Activated CD8-positive, alpha-beta memory T cell treated with anti-CD3 and anti-CD28 coated beads, Interleukin-2, amount 50 U/mL, for 24 hours (primary cell): ENCODE data around the gene DNAAF8.

Experiments used
- DNase-seq: peaks from one replicate; pipeline ENCODE4 v3.0.0-alpha.2; 2020; ENCODE audit errors: extremely low read depth

DNAAF8 gene

DNA sequence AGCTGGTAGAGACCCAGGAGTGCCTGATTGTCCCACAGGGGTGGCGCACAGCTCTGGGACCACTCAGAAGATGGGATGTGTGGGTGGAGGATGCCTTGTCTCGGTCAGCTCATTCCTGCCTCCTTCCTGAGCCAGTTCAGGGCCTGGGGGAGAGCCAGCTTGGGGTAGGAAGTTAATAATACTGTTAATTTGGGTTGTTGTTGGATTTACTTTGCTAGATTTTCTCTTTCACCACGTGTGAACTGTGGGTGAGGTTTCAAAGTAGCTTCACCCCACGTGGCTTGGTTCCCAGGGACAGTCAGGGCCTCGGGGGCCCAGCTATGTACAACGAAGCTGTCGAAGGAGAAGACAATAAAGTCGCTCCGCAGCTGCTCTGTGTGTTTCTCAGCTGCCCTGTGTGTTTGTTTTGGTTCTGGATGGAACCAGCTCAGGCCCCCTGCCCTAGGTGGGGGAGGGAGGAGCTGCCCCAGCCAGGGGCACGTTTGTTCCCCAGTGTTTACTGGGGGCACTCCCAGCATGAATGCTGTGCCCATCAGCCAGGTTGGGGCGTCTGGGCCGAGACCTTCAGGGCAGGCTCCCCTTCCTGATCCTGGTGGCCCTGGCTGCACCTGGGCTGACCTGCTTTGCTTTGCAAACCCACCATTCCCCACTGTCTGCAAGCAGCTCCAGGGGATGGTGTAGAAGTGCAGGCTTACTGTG, 38.7 kb upstream of the DNAAF8 start:
- DNase-seq: no peak

DNA sequence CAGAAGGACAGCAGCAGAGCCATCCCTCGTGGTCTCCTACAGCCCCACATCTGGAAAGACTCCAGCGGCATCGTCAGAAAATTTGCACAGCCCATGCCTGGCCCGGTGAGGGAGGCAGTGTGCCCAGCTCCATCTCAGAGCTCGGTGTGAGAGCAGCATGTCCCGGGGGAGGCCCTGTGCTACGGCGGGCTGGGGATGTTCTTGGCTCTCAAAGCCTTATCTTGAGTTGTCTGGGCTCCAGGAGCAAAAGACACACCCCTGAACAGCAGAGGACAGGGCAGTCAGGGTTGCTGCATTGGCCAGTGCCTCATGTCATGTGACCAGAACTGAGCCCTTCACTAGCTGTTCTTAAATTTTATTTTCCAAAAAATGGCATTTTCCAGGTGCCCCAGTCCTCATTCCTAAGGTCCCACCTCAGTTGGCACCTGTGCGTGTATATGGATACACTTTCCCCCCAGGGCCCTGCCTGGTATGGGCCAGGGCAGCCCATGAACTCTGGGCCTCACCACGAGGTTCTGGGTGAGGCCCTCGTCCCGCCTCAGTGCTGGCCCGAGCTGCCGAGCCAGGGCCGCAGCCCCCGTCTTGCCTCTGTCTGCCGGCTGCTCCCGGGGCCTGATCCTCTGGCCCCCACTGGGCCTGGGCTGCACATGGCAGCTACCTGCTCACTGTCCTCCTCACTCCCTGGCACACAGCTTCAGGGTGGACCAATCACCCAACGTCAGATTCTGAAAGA, 38.0 kb upstream of the DNAAF8 start:
- no peak for DNase-seq

DNA sequence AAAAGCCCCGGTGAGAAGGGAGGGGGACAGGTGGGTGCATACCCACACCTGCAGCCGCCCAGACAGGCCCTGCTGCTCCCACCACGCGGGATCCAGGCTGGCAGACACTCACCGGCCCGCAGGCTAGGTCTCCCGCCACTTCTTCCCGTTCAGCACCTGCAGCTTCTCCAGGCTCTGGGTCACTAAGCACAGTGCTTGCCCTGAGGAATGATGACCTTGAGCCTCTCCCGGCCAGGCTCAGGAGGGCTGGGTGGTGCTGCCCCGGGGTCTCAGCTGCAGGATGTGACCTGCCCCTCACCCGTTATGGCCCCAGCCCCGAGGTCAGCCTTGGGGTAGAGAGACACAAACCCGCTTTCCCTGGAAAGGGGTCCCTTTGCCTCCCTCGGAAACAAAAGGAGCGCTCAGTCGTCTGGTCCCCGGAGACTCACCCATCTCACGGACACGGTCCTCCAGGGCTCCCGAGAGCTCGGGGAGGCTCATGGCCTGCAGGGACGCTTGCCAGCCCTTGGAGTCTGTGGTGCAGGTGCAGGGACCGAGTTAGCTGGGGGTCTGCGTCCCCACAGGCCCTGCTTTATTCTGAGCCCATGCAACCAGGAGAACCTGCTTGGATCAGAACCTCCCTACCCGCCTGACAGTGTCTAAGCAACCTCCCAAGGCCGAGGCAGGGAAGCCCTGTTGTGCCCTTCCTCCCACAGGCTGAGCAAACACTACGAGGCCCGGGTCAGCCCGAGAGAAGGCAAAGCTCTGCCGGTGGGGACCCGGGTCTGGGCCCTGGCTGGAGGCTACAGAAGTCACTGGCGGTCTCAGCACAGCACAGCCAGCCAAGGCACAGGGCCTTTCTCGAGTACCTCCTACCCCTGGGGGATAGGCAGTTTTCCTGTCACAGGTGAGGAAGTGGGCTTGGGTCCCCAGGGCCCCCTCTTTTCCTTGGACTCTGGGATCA, 37.2 kb upstream of the DNAAF8 start:
- no peak for DNase-seq

DNA sequence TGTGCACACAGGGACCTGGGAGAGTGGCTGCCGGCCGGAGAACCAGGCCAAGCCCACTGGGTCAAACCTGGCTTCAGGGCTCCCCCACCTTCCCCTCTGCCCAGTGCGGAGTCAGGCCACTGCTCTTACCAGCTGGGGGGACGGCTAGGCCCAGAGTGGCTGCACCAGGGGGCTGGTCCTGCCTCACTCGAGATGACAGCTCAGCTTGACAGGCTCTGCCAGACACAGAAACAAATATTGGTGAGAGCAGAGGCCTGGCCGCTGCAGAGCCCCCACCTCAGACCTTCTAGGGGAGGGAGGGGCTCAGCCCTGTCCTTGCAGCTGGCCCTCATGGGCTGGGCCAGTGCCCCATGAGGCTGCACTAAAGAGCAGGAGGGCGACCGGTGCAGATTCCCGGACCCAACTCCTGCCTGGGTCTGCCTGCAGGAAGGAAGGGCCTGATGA, 36.5 kb upstream of the DNAAF8 start:
- no peak for DNase-seq

DNA sequence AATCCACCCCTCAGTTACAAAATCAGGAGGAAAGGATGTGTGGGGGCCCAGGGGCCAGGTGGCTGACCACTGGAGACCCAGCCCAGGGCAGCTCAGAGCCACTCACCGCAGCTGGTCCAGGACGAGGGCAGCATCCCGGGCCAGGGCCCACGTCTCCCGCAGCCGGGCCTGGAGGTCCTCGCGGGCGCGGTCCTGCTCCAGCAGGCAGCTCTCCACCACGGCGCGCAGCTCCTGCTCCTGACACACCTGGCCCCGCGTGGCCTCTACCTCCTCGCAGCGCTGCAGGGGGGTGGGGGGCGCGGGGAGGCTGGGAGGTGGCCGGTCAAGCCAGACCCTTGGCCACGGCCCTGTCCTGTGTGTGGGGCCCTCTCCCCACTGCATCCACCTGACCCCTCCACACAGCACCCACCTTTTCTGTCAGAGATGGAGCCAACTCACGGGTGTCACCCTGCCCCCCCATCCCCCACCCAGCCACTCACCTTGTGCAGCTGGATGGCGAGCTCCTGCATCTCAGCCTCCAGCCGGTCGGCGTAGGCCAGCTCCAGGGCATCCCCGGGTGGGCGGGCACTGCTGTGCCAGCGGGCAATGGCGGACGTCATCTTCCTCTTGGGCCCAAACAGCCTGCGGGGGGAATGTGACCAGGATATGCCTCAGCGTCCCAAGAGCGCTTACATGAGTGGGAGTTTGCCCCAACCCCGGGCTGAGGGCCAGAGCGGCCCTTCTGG, 35.9 kb upstream of the DNAAF8 start:
- no peak for DNase-seq

DNA sequence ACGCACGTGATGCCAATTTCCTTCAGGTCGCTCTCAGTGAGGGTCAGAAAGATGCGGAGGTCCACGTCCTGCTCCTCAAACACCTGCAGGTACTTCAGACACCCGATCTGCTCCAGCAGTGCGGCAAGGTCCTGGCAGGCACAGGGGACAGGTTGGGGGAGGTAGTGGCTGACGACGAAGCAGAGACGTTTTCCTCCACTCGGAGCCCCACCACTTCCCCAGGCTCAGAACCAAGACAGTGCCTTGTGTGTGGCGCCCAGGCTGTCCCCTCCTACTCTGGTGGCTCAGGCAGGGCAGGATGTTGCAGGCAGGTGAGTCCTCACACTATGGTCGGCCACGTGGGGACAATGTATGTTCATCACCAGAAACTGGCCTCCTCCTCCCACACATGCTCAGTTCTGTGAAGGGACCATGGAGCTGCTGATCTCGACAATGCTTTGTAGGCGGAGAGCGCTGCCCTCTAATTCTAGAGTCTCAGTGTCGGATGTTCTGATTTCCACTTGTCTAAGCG, 35.2 kb upstream of the DNAAF8 start:
- no peak for DNase-seq

DNA sequence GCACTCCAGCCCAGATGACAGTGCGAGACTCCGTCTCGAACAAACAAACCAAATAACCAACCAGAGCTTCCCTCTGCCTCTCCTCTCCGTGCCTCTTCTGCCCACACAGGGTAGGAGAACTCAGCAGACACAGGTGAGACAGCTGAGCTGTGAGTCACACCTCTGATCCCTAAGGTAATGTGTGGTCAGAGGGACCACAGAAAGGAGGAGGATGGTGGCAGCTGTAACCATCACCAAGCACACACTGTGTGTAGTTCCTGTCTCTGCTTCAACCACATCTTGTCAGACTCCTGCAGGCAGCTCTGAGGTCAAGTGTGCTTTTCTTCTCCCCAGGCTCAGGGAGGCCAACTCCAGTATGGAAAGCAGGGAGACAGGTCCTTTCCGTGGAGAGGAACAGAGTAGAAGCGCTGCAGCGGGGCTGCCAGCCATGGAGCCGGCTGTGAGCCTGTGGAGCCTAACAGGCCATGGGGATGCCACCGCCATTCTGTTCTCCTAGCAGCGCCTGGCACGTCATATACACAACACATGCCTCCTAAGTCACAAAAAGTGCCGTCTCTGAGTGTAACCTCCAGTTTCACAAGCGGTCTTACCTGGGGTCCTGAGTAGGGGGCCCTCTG, 33.8 kb upstream of the DNAAF8 start:
- DNase-seq: no peak

DNA sequence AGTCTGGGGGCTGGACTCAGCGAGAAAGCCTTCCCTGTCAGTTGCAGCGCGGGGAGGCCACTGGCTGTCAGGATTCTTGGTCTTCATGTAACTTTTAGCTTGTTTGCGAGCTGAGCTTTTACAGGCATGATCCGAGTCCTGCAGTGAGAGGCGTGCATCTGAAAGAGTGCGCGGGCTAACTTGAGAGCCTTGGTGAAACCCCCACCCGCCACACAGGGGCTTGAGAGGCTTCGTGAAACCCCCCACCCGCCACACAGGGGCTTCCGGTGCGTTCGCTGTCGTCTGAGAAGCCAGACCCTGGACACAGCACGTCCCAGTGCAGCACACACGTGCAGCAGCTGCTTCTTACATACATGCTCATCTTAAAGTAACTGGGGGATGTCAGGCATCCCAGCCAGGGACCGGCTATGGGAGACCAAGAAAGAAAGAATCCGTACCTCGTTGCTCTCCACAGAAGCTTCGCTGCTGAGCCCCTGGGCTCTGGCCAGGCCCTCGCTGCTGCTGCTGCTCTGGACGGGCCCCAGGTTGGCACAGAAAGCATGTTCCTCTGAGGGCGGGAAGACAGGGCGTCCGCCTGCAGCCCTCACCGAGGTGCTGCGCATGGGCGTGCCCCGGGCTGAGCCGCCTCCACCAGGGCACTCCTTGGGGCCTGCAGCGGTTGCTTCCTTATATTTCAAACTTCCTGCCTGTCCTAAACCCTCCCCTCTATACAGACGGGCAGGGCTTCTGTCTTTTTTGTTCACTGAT, 33.2 kb upstream of the DNAAF8 start:
- DNase-seq: no peak

DNA sequence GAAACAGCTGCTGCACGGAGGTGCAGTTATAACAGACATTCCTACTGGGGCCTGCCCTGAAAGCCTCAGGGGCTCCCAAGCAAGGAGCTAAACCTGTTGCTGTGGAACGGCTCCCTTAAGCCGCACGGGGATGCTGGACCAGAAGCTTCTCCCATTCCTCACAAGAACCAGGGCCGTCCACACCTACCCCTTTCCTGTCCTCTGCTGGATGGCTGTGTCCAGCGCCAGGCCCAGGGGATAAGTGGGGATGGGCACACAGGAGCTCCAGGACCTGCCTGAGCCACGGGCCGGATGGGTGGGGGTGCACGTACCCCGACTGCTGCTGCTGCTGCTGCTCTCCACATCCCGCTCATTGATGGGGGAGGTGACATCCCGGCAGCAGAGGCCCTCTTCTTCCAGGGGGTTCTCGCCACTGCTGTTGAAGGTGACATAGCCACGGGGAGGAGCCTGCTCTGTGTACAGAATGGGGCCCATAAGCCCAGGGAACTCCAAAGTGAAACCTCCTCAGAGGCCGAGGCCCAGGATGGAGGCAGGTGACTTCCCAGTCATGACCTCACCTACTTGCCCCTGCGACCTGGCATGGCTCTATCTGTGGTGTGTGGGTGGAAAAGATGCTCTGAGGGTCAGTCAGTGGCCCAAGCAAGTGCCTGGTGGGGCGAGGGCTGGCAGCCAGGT, 32.4 kb upstream of the DNAAF8 start:
- DNase-seq: no peak

DNA sequence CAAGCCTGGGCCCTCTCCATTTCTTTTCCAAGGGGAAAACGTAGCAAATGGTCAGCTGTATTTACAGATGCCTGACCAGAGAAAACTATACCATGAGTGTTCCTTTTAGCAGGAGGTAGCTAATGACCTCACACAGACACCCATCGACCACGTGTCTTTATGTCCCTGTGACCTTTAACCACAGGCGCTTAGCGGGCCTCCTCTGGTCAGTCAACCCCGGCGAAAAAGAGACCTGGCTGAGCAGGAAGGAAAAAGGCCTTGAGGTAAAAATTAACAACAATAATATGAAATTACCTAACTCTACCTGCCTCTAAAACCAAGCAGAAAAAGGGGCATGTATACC, 31.9 kb upstream of the DNAAF8 start:
- DNase-seq: no peak

DNA sequence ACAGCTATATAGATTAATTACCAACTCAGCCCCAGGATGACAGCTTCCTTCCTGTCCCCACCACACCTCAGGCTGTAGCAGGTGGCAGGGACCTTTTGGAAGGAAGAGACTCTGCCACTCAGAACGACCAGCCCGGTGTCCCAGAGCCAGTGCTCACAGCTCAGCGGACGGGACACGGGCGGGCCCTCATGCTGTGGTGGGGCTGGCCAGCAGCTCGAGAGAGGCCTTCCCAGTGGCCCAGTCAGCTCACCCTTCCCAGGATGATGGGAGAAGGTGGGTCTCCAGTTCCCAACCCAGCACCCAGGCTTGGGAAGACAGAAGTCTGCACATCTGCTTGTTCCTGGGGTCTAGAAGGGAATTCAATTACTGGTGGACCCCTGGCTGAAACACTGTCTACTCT, 30.4 kb upstream of the DNAAF8 start:
- no peak for DNase-seq

DNA sequence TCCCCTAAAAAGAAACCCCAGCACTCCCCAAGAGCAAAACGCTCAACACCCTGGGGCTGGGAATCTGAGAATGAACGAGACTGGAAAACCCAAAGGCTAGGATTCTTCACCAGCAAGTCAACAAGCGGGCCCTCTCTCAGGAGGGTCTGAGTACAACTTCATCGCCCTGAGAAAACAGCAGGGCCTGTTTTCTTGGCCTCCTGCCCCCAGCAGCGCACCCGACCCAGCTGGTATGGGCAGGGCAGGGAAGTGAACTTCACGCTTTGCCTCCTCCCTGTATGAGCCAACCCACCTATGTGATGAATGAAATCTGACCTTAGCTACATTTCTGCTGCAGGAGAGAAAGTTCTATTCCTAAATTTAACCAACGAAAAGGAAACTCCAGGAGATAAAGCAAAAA, 29.8 kb upstream of the DNAAF8 start:
- DNase-seq: no peak

DNA sequence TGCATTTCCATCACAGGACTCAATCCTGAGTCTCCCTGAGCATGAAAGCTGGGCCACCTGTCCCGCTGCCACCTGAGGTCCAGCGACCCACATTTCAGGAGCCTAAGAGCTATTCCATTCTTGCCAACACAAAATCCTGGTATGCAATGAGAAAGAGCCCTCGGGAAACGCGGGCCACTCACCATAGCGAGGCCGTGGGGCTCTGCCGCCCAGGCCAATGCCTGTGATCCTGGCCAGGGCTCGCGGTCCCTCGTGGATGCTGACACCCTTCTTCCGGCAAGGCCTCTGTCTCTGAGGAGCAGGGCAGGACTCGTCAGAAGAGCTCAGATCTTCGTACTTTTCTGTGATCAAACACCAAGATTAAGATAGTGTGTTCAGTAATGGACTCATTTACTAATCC, 29.4 kb upstream of the DNAAF8 start:
- no peak for DNase-seq

DNA sequence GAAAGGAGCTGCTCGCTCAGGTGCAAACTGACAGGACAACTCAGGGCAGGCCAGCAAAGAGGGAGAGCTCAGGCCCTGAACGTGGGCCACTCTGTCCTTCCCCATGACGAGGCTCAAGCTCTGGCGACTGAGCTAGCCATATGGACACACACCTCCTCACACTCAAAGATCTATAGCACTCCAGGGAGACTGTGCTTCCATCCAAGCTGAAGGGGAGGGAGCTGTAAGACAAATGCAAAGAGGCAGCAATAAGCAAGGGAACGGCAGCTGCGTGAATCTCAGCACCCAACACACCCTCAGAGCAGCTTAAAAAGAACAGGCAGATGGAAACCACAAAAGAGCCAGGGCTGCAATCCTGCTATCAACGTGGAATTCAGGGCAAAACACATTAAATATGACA, 27.5 kb upstream of the DNAAF8 start:
- DNase-seq: no peak

DNA sequence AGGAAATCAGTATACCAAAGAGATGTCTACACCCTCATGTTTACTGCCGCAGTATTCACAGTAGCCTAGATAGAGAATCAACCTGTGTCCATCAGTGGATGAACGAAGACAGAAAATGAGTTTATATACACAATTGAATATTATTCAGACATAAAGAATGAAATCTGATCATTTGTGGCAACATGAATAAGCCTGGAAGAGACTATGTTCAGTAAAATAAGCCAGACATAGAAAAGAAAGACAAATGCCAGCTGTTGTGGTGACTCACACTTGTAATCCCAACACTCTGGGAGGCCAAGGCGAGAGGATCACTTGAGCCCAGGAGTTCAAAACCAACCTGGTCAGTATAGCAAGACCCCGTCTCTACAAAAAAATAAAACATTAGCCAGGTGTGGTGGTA, 24.9 kb upstream of the DNAAF8 start:
- no peak for DNase-seq

DNA sequence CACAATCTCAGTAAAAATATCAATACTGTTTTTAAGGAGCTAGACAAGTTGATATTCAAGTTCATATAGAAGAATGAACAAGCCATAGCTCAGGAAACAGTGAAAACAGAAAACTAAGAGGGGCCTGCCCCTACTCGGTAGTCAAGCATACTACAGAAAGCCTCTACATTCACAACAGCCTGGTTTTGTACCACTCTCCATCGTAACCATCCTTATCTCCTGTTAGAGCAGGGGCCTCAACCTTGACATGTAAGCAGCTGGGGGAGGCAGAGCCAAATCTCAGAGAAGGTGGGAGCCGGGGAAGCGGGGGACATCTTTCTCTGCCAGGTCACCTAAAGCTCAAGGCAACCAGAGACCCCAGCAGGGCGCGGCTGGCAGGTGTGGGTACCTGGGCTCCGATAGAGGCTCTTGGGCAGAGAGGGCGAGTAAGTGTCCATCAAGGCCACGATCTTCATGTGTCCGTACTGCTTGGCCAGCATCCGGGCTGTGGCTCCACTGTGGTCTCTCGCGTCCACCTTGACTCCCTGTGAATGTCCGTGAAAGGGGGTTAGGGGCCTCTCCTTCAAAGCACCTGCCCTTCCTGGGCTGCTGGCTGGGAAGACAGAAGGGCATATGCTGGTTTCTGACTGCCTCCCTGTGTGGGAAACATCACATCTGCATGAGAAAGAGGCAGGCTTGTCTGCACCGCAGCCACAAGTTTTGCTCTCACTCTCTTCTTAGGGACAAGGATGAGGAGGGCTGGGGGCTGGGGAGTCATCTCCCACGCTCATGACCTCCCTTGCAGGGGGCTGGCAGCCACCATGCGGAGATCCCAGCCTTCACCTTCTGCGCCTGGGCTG, 20.5 kb upstream of the DNAAF8 start:
- DNase-seq: no peak

DNA sequence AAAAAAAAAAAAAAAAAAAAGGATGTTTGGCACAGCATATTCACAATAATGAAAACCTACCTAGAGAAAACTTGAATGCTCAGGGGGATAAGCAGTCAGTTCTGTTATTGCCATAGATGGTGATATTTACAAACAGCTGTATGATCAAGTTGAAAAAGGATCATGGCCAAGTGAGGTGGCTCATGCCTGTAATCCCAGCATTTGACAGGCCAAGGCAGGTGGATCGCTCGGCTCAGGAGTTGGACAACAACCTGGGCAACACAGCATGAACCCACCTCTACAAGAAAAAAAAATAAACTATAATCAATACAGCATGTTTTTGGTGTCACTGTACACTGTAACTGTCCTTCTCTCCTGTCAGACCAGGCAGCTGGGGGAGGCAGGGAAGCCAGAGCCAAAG, 19.3 kb upstream of the DNAAF8 start:
- no peak for DNase-seq

DNA sequence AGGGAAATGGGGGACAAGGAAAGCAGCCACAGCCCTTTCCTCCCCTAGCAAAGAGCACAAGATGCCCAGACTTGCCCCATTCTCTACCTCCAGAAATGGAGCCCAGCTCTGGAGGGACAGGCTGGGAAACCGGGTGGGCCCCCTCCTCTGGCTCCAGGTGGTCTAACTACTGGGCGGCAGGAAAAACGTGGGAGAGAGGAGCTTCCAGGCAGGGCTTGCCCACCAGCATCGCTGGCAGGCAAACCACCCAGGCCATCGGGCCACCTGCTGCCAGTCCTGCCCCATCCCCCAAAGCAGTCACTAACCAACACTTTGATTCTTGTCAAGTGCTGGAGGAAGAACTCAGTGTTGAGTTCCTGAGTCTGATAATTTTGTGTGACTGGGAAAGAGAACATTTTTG, 15.9 kb upstream of the DNAAF8 start:
- no peak for DNase-seq
